ENCODE measurements around the gene HCFC2.
A peak's percentile ranks its signal among the peaks of the same experiment; 100 is the strongest.
"Not testable (repeated sequence)": the region's sequence is repeated elsewhere in the genome, so short reads cannot be mapped to it uniquely, and the experiment has no call there.

The HCFC2 gene

DNA sequence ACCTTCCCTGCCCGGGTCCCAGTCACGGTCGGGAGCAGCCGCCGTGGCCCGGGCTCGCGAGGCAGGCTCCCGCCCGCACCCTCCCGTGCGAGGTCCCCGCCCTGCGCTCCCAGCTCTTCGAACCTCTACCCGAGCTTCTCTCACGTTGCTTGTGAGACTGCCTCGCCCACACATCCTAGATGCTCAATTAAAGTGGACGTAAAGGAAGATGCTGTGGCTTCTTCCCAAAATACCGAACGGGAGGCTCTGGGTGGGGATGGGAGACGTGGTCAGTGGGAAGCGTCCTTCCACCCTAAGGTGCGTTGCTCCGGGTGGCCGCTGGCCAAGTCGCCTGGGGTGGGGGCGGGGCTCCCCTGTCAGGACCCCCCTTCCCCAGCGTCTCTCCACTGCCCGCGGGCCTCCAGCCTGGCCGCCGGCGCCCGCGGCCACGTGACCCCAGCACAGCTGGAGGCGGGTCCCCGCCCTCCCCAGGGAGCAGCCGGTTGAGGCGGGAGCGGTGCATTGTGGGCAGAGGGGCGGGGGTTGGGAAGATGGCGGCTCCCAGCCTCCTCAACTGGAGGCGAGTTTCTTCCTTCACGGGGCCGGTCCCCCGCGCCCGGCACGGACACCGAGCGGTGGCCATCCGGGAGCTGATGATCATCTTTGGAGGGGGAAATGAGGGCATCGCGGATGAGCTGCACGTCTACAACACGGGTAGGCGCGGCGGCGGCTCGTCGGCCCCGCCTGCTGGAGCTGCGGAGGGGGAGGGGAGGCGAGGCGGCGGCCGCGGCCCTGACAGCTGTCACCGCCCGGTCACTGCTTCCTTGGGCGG, at the start of gene HCFC2:
Gene HCFC2 (plus strand): TSS at position 501 of the 811 bp plus-strand sequence. CDS start 30 bp downstream, at position 531.
- peak; percentile 82 for DNase-seq (ENCODE audit: low spot score)

DNA sequence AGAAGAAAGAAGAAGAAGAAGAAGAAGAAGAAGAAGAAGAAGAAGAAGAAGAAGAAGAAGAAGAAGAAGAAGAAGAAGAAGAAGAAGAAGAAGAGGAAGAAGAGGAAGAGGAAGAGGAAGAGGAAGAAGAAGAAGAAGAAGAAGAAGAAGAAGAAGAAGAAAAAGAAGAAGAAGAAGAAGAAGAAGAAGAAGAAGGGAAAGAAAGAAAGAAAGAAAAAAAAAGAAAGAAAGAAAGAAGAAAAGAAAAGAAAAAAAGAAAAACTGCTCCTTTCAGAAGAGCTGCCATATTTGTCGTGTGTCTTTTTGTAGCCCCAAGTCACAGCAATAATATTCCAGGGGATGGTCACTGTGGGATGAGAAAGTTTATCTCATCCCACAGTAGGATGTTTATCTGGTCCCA, 42.5 kb upstream of the HCFC2 start:
- DNase-seq (ENCODE audit: low spot score), result not testable (repeated sequence)

DNA sequence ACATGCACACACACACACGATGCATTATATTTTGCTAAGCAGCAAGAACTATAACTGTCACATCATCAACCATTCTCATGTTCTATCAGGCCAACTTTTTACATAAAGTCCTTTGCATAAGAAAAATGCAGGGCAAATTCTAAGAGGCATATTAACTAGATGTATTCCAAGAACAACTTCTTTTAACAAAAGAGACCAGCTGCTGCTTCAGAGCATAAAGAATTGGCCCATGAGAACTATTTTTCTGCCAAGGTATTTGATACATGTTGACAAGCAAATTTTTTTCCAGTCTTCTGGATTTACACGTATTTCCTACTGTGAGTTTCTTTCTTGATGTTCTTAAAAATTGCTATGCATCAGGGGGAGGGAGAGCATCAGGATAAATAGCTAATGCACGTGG, 41.5 kb upstream of the HCFC2 start:
- DNase-seq (ENCODE audit: low spot score), result no peak

DNA sequence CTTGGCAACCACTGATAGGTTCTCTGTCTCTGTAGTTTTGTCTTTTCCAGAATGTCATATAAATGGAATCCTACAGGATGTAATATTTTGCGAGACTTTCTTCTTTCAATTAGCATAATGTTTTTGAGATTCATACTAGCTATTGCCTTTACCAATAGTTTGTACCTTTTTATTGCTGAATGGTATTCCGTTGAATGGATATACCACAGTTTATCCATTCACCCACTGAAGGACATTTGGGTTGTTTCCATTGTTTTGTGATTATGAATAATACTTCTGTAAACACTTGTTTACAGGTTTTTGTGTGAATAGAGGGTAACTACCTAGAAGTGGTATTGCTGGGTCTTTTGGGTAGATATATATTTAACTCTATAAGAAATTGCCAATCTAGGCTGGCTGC, 40.6 kb upstream of the HCFC2 start:
- no peak for DNase-seq (ENCODE audit: low spot score)

DNA sequence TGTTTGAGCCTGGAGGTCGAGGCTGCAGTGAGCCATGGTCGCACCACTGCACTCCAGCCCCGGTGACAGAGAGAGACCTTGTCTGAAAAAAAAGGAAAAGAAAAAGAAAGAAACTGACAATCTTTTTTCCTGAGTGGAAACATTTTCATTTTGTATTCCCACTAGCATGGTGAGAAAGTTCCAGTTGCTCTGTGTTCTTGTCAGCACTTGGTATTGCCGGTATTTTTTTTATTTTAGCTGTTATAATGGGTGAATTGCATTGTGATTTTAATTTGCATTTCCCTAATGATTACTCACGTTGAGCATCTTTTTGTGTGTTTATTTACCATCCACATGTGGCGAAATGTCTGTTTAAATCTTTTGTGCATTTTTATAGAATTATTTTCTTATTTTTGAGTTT, 40.0 kb upstream of the HCFC2 start:
- no peak for DNase-seq (ENCODE audit: low spot score)

DNA sequence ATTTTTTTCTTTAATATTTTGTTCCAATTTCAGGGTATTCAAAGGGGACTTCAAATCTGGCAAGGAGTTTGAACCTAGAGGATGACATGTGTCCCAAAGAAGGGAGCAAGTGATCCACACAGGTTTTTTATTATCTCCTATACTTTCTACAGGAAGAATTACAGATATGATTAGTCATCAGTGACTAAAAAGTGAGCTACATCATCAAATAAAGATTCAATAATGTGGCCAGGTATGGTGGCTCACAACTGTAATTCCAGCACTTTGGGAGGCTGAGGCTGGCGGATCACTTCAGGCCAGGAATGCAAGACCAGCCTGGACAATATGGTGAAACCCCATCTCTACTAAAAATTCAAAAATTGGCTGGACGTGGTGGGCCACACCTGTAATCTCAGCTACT, 38.6 kb upstream of the HCFC2 start:
- DNase-seq (ENCODE audit: low spot score), result no peak

DNA sequence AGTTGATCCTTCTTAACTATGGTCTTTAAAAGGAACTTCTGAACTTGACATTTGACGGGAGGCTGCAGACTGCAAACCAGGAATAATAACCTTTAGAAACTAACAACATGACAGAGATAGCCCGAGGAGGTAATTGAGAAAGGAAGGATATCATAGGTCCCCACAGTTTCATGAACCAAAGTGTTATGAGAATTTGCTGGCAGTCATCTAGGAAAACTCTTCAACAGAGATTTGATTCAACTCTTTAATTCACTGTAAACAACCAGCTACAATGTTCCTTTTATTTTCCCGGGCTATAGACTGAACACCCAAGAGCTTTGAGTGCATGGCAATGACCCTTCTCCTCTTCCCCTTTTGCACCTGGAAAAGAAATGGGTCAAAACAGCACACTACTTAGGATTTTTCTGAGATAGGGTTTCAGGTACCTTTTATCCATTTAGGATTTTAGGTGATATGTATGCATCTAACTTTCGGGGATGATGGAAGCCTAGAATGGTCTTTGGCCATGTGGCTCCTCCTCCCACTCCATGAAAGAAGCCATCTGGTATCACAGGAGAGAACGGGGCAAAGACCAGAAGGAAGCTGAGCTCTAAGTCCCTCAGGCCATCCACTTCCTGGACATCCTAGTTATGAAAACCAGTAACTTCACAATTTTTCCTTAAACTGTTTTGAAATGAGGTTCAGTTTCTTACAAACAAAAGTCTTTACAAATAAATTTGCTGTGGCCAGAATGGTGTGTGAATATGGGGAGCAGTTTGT, 37.3 kb upstream of the HCFC2 start:
- no peak for DNase-seq (ENCODE audit: low spot score)

DNA sequence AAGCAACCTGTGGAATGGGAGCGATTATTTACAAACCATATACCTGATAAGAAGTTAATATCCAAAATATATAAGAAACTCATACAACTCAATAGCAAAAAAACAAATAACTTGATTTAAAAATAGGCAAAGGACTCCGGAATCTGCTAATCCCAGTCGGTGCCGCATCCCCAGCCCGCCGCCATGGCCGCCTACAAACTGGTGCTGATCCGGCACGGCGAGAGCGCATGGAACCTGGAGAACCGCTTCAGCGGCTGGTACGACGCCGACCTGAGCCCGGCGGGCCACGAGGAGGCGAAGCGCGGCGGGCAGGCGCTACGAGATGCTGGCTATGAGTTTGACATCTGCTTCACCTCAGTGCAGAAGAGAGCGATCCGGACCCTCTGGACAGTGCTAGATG, 33.7 kb upstream of the HCFC2 start:
- not testable (repeated sequence) for DNase-seq (ENCODE audit: low spot score)

DNA sequence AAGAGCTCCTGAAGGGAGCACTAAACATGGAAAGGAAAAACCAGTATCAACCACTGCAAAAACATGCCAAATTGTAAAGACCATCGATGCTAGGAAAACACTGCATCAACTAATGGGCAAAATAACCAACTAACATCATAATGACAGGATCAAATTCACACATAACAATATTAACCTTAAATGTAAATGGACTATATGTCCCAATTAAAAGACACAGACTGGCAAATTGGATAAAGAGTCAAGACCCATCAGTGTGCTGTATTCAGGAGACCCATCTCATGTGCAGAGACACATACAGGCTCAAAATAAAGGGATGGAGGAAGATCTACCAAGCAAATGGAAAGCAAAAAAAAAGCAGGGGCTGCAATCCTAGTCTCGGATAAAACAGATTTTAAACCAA, 28.2 kb upstream of the HCFC2 start:
- not testable (repeated sequence) for DNase-seq (ENCODE audit: low spot score)

DNA sequence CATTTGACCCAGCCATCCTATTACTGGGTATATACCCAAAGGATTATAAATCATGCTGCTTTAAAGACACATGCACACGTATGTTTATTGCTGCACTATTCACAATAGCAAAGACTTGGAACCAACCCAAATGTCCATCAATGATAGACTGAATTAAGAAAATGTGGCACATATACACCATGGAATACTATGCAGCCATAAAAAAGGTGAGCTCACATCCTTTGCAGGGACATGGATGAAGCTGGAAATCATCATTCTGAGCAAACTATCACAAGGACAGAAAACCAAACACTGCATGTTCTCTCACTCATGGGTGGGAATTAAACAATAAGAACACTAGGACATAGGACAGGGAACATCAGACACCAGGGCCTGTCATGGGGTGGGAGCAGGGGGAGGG, 24.6 kb upstream of the HCFC2 start:
- not testable (repeated sequence) for DNase-seq (ENCODE audit: low spot score)

DNA sequence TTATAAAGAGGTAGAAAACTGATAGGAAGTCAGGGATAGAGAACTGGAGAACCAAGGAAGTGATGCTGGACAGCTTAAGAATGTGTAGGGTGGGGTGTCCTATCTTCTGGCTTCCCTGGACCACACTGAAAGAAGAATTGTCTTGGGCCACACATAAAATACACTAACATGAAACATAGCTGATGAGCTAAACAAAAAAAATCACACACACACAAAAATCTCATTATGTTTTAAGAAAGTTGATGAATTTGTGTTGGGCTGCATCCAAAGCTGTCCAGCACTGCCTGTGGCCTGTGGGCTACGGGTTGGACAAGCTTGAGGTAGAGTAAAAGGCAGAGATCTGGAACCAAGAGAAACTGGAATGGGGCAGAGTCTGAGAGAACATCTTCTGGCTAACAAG, 21.8 kb upstream of the HCFC2 start:
- no peak for DNase-seq (ENCODE audit: low spot score)

DNA sequence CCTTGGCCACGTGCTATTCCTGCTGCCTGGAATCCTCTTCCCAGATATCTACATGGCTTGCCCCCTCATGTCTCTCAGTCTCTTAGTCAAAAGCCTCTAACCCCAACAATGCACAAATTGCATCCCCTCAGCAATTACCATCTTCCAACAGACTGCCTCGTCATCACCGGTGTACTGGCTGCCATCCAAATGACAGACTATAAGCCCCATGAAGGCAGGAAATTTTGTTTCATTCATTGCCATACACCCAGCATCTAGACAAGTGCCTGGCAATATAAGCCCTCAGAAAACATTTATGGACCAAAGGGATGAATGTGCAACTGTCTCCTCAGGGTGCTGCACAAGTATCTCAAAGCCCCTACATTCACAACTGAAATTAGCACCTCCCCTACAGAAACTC, 20.2 kb upstream of the HCFC2 start:
- no peak for DNase-seq (ENCODE audit: low spot score)

DNA sequence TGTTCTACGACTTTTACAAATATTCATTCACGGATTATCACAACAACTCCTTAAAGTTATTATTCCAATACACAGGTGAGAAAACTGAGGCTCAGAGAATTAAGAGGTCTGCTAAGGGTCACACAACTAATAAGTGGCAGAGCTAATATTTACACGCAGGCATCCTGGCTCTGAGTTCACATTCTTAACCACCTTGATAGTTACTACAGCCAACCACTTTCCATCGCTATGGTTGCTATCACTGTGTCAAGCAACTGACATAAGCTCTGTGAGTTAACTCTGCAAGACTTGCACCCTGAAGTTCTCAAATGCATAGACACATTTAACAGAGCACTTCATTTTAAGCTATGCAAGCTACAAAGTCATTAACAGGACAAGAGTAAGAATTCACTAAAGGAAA, 18.0 kb upstream of the HCFC2 start:
- DNase-seq (ENCODE audit: low spot score), result no peak

DNA sequence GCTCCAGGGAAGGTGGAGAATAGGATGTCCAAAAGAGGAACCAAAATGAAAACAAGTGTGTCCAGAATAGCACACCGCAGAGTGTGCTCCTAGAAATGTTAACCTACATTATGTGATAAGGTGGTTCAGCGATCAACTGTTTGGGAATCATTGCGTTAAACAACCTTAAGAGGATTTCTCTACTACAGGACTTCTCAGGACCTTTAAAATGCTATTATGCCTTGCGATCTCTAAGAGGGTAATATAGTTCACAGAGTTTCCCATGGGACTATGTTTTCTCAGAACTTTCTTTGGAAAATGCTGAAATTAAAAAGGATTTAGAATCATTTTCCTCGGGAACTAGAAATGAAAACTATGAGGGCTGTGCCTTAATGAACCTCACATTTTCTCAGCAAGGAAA, 16.2 kb upstream of the HCFC2 start:
- no peak for DNase-seq (ENCODE audit: low spot score)

DNA sequence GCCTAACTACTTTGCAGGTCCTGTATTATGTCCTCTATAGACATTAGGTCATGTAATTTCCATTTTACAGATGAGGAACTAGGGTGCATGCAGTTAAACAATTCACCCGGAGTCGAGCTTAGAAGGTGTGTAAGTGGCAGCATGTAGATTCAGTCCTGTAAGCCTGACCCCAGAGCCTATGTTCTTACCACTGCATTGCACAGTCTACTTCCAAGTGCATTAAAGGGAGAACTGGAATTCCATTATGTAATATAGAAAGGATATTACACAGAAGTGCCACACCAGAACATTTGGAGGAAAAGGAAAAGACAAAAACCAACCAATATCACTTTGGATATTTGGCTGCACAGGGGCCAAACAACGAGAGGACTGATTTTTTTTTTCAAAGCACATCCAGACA, 15.5 kb upstream of the HCFC2 start:
- DNase-seq (ENCODE audit: low spot score), result no peak

DNA sequence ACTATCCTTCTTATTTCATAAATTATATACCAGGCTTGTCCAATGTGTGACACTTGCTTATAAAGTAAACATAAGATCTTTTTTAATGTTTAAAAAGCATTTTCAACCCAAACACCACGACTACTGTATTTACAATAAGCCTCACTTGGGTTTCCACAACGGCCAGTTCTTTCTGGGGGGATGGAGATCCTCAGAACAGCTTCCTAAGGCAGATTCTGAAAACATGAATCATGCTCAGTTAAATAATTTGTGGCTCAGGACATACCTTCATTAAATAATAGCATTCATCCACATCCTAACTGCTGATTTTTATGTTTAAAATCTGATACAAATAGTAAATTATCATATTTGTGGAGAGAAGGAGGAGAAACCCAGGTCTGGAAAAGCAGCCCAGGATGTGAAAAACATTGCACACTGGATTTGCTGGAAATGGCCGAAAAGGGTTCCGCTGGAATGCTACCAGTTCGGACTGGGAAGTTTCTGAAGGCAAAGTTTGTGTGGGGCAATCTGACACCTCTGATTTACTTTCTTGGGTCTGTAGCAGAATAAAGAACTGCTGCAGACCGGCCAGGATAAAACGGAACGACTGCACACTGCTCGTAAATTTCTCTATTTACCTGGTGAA, 14.9 kb upstream of the HCFC2 start:
- no peak for DNase-seq (ENCODE audit: low spot score)

DNA sequence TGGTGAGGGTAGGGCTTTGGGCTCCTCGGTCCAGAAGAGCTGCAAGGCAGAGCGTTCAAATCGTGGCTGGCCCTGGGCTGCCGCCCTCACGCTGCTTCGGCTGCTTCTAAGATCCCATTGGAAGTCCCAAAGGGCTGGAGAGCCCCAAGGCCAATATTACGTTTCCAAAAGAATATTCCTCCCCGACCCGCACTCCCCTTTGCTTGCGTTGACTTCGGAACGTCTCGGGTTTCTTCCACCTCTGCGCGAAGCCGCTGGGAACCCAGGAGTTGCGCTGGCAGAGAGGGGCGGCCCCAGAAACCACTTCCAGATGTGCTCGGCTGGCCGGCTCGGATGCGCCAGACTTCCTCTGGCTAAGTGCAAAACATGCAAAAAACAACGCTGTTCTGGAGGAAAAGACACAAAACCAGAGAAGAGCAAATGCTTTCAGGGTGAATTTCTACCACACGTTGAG, 14.4 kb upstream of the HCFC2 start, which contains the start of gene GLT8D2:
Gene GLT8D2 (minus strand): TSS at position 285 of the 454 bp plus-strand sequence. CDS start 30,539 bp downstream, outside the sequence.
- no peak for DNase-seq (ENCODE audit: low spot score)

DNA sequence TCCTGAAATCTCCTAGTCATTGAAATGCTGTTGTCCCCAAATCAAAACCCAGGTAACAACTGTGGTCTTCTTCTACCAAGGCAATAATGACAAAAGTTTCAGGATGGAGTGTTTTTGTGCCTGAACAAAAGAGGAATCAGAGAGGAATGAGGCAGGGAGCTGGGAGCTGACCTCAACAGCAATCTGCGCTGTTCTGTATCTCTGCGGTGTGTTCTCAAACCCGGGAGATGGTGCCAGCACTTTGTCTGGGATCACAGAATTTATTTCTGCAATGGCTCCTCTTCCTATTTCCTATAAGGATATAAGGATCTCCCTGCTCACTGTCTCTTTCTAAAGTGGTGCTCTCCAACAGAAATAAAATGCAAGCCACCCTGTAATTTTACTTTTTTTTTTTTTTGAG, 13.9 kb upstream of the HCFC2 start:
- DNase-seq (ENCODE audit: low spot score), result no peak

DNA sequence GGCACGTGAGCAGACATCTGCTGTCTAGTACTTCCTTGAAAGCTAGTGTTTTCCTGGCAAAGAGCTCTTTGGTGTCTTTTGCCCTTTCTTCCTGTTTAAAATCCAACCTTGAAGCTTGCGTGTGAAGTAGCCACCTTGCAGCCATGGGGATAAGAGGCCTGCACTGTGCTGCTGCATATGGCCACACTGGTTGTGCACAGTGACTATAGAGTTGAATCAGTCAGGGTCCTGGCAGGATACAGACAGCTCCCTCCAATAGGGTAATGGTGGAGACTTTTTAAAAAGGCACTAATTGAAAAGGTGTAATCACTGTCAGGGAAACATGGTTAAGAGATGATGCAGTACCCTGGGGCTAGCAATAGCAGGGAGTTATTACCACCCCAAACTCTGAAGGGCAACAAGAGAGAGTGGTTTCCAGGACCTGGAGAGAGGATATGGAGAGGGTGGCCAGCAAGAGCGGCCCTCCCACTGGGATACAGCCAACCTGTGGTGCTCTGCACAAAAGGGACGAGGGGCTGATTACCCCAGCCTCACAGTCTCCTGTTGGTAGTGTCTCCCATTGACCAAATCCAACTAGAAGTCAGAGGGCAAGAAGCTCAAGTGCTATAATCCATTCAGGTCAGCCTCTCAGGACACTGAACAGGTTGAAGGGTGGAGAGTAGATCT, 9.5 kb upstream of the HCFC2 start:
- no peak for DNase-seq (ENCODE audit: low spot score)

DNA sequence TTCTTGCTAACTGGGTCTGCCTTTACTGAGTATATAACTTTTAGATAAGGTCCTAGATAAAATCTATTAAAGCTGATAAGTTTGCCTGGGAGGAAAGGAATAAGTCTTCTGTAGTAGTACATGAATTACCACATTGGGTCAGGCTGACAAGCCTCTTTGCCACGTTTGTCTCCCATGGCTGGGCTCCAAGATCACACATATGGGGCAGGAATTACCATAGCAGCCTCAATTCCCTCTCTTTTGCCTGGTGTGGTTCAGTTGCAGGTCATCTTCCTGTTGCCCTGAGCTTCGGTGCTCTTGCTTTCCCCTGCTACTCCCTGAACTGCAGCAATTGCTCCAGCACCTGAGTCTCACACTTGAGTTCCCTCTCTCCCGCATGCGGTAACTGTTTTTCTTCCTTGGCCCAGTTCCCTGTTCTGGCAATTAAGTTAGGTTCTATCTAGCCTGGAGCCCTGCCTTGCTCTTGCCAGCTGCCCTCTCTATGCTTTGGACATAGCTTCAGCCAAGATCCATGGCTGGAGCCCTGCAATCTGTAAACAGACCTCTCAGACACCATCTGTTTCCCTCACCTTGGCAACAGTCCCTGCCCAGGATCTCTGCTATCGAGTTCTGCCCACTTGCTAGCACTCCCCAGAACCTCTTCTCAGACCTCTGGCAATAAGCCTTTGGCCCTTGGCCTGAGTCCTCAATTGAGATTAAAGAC, 8.5 kb upstream of the HCFC2 start:
- no peak for DNase-seq (ENCODE audit: low spot score)

DNA sequence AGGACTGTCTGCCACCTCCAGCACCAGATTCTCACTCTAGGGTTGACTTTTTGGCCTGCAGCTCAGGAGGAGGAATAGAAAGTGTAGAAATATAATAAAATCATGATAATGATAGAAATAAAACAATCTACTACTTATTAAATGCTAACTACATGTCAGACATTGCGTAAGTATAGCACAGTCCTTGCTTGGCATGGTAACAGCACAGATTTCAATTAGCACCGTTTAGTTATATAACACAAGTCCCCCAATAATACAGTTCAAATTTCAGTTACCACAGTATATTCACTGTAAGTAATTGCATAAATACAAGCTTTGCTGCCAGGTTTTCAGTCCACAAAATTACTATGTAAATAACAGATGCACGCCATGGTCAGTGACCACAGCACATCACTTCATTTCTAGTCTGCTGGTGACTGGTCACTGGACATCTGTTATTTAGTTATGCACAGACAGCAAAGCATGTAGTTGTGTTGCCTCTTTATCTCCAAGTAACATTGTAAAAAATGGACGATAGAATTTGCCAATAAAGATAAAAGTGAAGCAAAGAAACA, 7.8 kb upstream of the HCFC2 start:
- no peak for DNase-seq (ENCODE audit: low spot score)
